Measurements from ENCODE around the gene MAPK7. TPM values are rescaled to one million over a fixed set of nuclear protein-coding genes. Genes with fewer than 3 reads are reported as not detected.

Gene MAPK7
- total RNA-seq, 1 donor from 2014 or later = 18.9 TPM

- no peak overlapping the region for H3K27ac Mint-ChIP-seq
- H3K9me3 Mint-ChIP-seq = no peaks in the 10 kb centered on the region
- intact Hi-C loops (cut with micrococcal nuclease) = no loop called here
- DNase-seq (ENCODE audit: low spot score) = no peak
- H3K4me3 Mint-ChIP-seq (ENCODE audit: low read depth) = no peak overlapping the region
- peaks cover 42% of the 10 kb centered on the region for H3K27me3 Mint-ChIP-seq (ENCODE audit: low read depth)
- H3K4me1 Mint-ChIP-seq (ENCODE audit: low read depth) = no peaks in the 10 kb centered on the region
- no peaks in the 10 kb centered on the region for H3K36me3 Mint-ChIP-seq (ENCODE audit: low read depth)
Observed at GRCh38 chr17:19390951-19391350, 12.7 kb downstream of the MAPK7 start.

DNA sequence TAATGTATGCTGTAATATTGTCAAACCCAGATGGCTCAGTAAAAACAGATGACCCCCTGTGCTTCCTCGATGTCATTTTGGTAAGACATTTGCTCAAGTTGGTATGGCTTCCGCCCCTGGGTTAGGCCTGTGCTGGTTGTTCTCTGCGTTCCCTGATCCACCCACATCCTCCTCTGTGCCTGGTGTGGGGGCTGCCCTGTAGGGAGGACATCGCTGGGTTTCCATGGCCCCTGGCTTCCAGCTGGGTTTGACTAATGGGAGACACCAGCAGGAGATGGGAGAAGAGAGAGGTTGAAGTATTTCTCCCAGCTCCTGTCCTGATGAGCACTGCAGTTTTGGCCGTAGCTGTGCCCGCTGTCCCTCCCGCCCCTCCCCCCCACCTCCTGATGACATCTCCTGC lies 13.1 kb downstream of the MAPK7 start:
- intact Hi-C loops (cut with micrococcal nuclease) = no loop called here
- Mint-ChIP-seq H3K27ac (no peak overlapping the region), H3K36me3 (ENCODE audit: low read depth) (no peaks in the 10 kb centered on the region), H3K9me3 (no peaks in the 10 kb centered on the region), H3K4me3 (ENCODE audit: low read depth) (no peak overlapping the region), H3K4me1 (ENCODE audit: low read depth) (no peaks in the 10 kb centered on the region), H3K27me3 (ENCODE audit: low read depth) (peaks cover 43% of the 10 kb centered on the region)
- no peak for DNase-seq (ENCODE audit: low spot score)

- H3K27me3 Mint-ChIP-seq (ENCODE audit: low read depth) = peaks cover 45% of the 10 kb centered on the region
- H3K36me3 Mint-ChIP-seq (ENCODE audit: low read depth) = no peaks in the 10 kb centered on the region
- no peaks in the 10 kb centered on the region for H3K4me1 Mint-ChIP-seq (ENCODE audit: low read depth)
- H3K27ac Mint-ChIP-seq = no peak overlapping the region
- intact Hi-C loops (cut with micrococcal nuclease) = no loop called here
- no peaks in the 10 kb centered on the region for H3K9me3 Mint-ChIP-seq
- no peak overlapping the region for H3K4me3 Mint-ChIP-seq (ENCODE audit: low read depth)
- no peak for DNase-seq (ENCODE audit: low spot score)
Observed at GRCh38 chr17:19392303-19392702, 14.0 kb downstream of the MAPK7 start.

GRCh38 chr17:19397556-19398041 lies 19.3 kb downstream of the MAPK7 start:
- no peaks in the 10 kb centered on the region for H3K4me1 Mint-ChIP-seq (ENCODE audit: low read depth)
- DNase-seq (ENCODE audit: low spot score) = no peak

GRCh38 chr17:19398301-19399181 lies 20.2 kb downstream of the MAPK7 start:
- Mint-ChIP-seq H3K27me3 (ENCODE audit: low read depth) (peaks cover 12% of the 10 kb centered on the region), H3K27ac (no peak overlapping the region), H3K4me1 (ENCODE audit: low read depth) (no peaks in the 10 kb centered on the region), H3K36me3 (ENCODE audit: low read depth) (no peaks in the 10 kb centered on the region), H3K4me3 (ENCODE audit: low read depth) (no peak overlapping the region), H3K9me3 (no peaks in the 10 kb centered on the region)
- intact Hi-C loops (cut with micrococcal nuclease) = no loop called here
- no peak for DNase-seq (ENCODE audit: low spot score)

More at GRCh38 chr17:19397556-19398041, 19.3 kb downstream of the MAPK7 start:
- Mint-ChIP-seq H3K4me3 (ENCODE audit: low read depth) (no peak overlapping the region), H3K36me3 (ENCODE audit: low read depth) (no peaks in the 10 kb centered on the region), H3K9me3 (no peaks in the 10 kb centered on the region), H3K27ac (no peak overlapping the region), H3K27me3 (ENCODE audit: low read depth) (peaks cover 21% of the 10 kb centered on the region)
- intact Hi-C loops (cut with micrococcal nuclease) = no loop called here

GRCh38 chr17:19399750-19400450 lies 21.6 kb downstream of the MAPK7 start:
- DNase-seq (ENCODE audit: low spot score) = no peak
- no peaks in the 10 kb centered on the region for H3K36me3 Mint-ChIP-seq (ENCODE audit: low read depth)
- no peak overlapping the region for H3K4me3 Mint-ChIP-seq (ENCODE audit: low read depth)
- H3K27ac Mint-ChIP-seq = no peak overlapping the region
- peaks cover 6% of the 10 kb centered on the region for H3K27me3 Mint-ChIP-seq (ENCODE audit: low read depth)
- H3K4me1 Mint-ChIP-seq (ENCODE audit: low read depth) = no peaks in the 10 kb centered on the region
- no peaks in the 10 kb centered on the region for H3K9me3 Mint-ChIP-seq
- intact Hi-C loops (cut with micrococcal nuclease) = no loop called here

DNA sequence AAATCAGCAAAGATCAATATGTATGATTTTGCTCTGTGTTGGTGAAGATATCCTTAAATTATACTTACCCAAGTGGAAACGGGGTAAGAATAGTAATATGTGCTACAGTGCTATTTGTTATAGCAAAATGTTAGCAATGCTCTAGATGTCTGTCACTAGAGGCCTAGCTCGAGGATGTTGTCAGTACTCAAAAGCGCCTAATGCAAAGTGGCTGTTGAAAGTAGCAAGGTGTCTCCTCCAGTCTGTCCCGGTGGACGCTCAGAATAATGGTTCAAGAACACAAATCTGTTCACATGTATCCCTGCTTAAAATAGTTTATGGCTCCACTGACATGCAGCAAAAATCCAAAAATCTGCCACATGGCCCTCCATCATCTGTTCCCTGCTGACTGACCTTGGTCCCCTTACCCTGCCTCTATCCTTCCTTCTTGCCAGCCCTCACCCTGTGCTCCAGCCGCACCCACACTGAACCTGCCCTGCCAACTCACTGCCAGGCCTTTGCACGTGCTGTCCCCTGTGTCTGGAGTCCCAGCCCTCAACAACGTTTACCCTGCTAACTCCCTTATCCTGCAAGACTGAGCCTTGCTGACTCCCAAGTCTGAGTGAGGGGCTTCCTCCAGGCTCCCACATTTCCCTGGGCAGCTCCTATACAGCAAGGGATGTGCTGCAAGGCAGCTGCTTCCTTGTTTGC lies 23.2 kb downstream of the MAPK7 start:
- no peaks in the 10 kb centered on the region for H3K36me3 Mint-ChIP-seq (ENCODE audit: low read depth)
- H3K4me1 Mint-ChIP-seq (ENCODE audit: low read depth) = no peaks in the 10 kb centered on the region
- no peaks in the 10 kb centered on the region for H3K9me3 Mint-ChIP-seq
- no peak for DNase-seq (ENCODE audit: low spot score)
- peaks cover 4% of the 10 kb centered on the region for H3K27me3 Mint-ChIP-seq (ENCODE audit: low read depth)
- intact Hi-C loops (cut with micrococcal nuclease) = no loop called here
- H3K4me3 Mint-ChIP-seq (ENCODE audit: low read depth) = no peak overlapping the region
- no peak overlapping the region for H3K27ac Mint-ChIP-seq

GRCh38 chr17:19402171-19402570 lies 23.9 kb downstream of the MAPK7 start:
- no peak overlapping the region for H3K4me3 Mint-ChIP-seq (ENCODE audit: low read depth)
- intact Hi-C loops (cut with micrococcal nuclease) = no loop called here
- no peaks in the 10 kb centered on the region for H3K9me3 Mint-ChIP-seq
- no peaks in the 10 kb centered on the region for H3K36me3 Mint-ChIP-seq (ENCODE audit: low read depth)
- H3K27me3 Mint-ChIP-seq (ENCODE audit: low read depth) = peaks cover 2% of the 10 kb centered on the region
- no peaks in the 10 kb centered on the region for H3K4me1 Mint-ChIP-seq (ENCODE audit: low read depth)
- DNase-seq (ENCODE audit: low spot score) = no peak
- H3K27ac Mint-ChIP-seq = no peak overlapping the region

GRCh38 chr17:19403021-19403420 lies 24.7 kb downstream of the MAPK7 start:
- Mint-ChIP-seq H3K36me3 (ENCODE audit: low read depth) (no peaks in the 10 kb centered on the region), H3K4me1 (ENCODE audit: low read depth) (no peaks in the 10 kb centered on the region), H3K9me3 (no peaks in the 10 kb centered on the region), H3K4me3 (ENCODE audit: low read depth) (no peak overlapping the region), H3K27ac (no peak overlapping the region), H3K27me3 (ENCODE audit: low read depth) (peaks cover 2% of the 10 kb centered on the region)
- no peak for DNase-seq (ENCODE audit: low spot score)
- intact Hi-C loops (cut with micrococcal nuclease) = no loop called here

GRCh38 chr17:19404264-19404663 lies 26.0 kb downstream of the MAPK7 start:
- intact Hi-C loops (cut with micrococcal nuclease) = no loop called here
- Mint-ChIP-seq H3K27me3 (ENCODE audit: low read depth) (peaks cover 2% of the 10 kb centered on the region), H3K4me3 (ENCODE audit: low read depth) (no peak overlapping the region), H3K4me1 (ENCODE audit: low read depth) (no peaks in the 10 kb centered on the region), H3K9me3 (no peaks in the 10 kb centered on the region), H3K36me3 (ENCODE audit: low read depth) (no peaks in the 10 kb centered on the region), H3K27ac (no peak overlapping the region)
- DNase-seq (ENCODE audit: low spot score) = no peak

- Mint-ChIP-seq H3K4me3 (ENCODE audit: low read depth) (no peak overlapping the region), H3K4me1 (ENCODE audit: low read depth) (no peaks in the 10 kb centered on the region)
Observed at GRCh38 chr17:19405114-19405513, 26.8 kb downstream of the MAPK7 start.

GRCh38 chr17:19407601-19408345 lies 29.5 kb downstream of the MAPK7 start:
- Mint-ChIP-seq H3K4me3 (ENCODE audit: low read depth) (no peak overlapping the region), H3K27me3 (ENCODE audit: low read depth) (peaks cover 2% of the 10 kb centered on the region), H3K4me1 (ENCODE audit: low read depth) (no peaks in the 10 kb centered on the region), H3K36me3 (ENCODE audit: low read depth) (no peaks in the 10 kb centered on the region), H3K27ac (no peak overlapping the region), H3K9me3 (no peaks in the 10 kb centered on the region)
- no peak for DNase-seq (ENCODE audit: low spot score)
- intact Hi-C loops (cut with micrococcal nuclease) = no loop called here

More at GRCh38 chr17:19405114-19405513, 26.8 kb downstream of the MAPK7 start:
- H3K36me3 Mint-ChIP-seq (ENCODE audit: low read depth) = no peaks in the 10 kb centered on the region
- intact Hi-C loops (cut with micrococcal nuclease) = no loop called here
- no peaks in the 10 kb centered on the region for H3K9me3 Mint-ChIP-seq
- peaks cover 2% of the 10 kb centered on the region for H3K27me3 Mint-ChIP-seq (ENCODE audit: low read depth)
- no peak overlapping the region for H3K27ac Mint-ChIP-seq
- DNase-seq (ENCODE audit: low spot score) = no peak

Data from activated T-helper 2 cell treated with anti-CD3 and anti-CD28 coated beads, Interferon-gamma antibody, Interleukin-2, Interleukin-4, amounts not matched to agents 10 μg/mL and 5 μg/mL and 100 μg/mL, durations not matched to agents 14 hours and 24 hours and 36 hours (primary cell).